H7 (cell line): Measurements from ENCODE around the gene GSK3A. TPM values are rescaled to one million over a fixed set of nuclear protein-coding genes. Genes with fewer than 3 reads are reported as not detected.
A peak's percentile ranks its signal among the peaks of the same experiment; 100 is the strongest.

Experiments
- DNase-seq: peaks from one replicate; pipeline ENCODE4 v3.0.0; 2012
- H3K27me3 ChIP-seq: 2 replicates; pipeline ENCODE4 v1.6.0; 2011; ENCODE audit warnings: mild to moderate bottlenecking, low read length; ENCODE audit not compliant: control insufficient read depth, insufficient read depth
- H3K36me3 ChIP-seq: replicated peaks from 2 replicates; pipeline ENCODE4 v1.5.1; 2011; ENCODE audit warnings: low read length; ENCODE audit not compliant: control insufficient read depth, insufficient read depth
- H3K4me3 ChIP-seq: 2 replicates; pipeline ENCODE4 v1.5.1; 2011; ENCODE audit warnings: low read depth, mild to moderate bottlenecking, control low read depth, low read length, moderate library complexity; ENCODE audit not compliant: insufficient read depth
- total RNA-seq: library from RNA; depleted of rRNA; stranded (reverse); fragments of >200 nt; shearing (Covaris generic); gene quantifications from 2 replicates; pipeline ENCODE4 v1.2.3, GENCODE V29; 2014; rRNA removed

The GSK3A gene
- total RNA-seq, 1 experiment from 2014 or later = 40.4 TPM

- H3K27me3 ChIP-seq = peaks cover 18% of the 10 kb centered on the region
- H3K36me3 ChIP-seq = no peaks in the 10 kb centered on the region
- no peak overlapping the region for H3K4me3 ChIP-seq
- peak; percentile 90 for DNase-seq
Observed at GRCh38 chr19:42184401-42184861, 58.0 kb downstream of the GSK3A start.

Other genes starting within 250 kb of the GSK3A start
- gene ATP1A3, start 248.4 kb downstream of the GSK3A start, total RNA-seq = 9.9 and 11.9 TPM in 2 replicates
- 15.7 and 16.4 TPM in 2 replicates for gene GRIK5, start 172.4 kb downstream of the GSK3A start, total RNA-seq
- 44.0 and 45.4 TPM in 2 replicates for gene ZNF574, start 166.4 kb downstream of the GSK3A start, total RNA-seq
- 0.90 and 2.4 TPM in 2 replicates for gene POU2F2, start 110.2 kb downstream of the GSK3A start, total RNA-seq
- gene DEDD2, start 24.9 kb downstream of the GSK3A start, total RNA-seq = 58.0 and 63.6 TPM in 2 replicates
- 14.6 and 16.1 TPM in 2 replicates for gene ZNF526, start 22.3 kb downstream of the GSK3A start, total RNA-seq
- gene ERF, start 12.5 kb upstream of the GSK3A start, total RNA-seq = 73.0 and 106 TPM in 2 replicates
- gene CIC, start 26.6 kb upstream of the GSK3A start, total RNA-seq = 16.1 and 20.1 TPM in 2 replicates
- gene PRR19, start 59.5 kb upstream of the GSK3A start, total RNA-seq = 3.3 and 5.2 TPM in 2 replicates
- gene PAFAH1B3, start 60.0 kb upstream of the GSK3A start, total RNA-seq = 96.5 and 152 TPM in 2 replicates
- gene TMEM145, start 70.7 kb upstream of the GSK3A start, total RNA-seq = 0.38 and 0.41 TPM in 2 replicates
- gene MEGF8, start 83.0 kb upstream of the GSK3A start, total RNA-seq = 26.1 and 33.4 TPM in 2 replicates
- 7.8 and 11.5 TPM in 2 replicates for gene CNFN, start 147.7 kb upstream of the GSK3A start, total RNA-seq
- 7.5 and 8.2 TPM in 2 replicates for gene LIPE, start 184.8 kb upstream of the GSK3A start, total RNA-seq
- gene CXCL17, start 200.3 kb upstream of the GSK3A start, total RNA-seq = not detected in 2 replicates